Measurements from ENCODE around the gene PPP1R10.

The PPP1R10 gene

DNA sequence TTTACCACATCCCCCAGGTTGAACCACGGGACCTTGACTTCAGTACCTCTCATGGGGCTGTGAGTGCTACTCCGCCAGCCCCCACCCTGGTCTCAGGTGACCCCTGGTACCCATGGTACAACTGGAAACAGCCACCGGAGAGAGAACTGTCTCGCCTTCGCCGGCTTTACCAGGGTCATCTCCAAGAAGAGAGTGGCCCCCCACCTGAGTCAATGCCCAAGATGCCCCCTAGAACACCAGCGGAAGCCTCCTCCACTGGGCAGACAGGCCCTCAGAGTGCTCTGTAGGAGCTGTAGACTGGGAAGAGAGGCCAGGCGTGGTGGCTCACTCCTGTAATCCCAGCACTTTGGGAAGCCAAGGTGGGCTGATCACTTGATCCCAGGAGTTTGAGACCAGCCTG lies 8.5 kb upstream of the PPP1R10 start:
- DNase-seq: no peak

GRCh38 chr6:30619561-30619960 lies 2.5 kb upstream of the PPP1R10 start:
- DNase-seq: no peak

GRCh38 chr6:30618270-30618797 lies 1.3 kb upstream of the PPP1R10 start:
- no peak for DNase-seq

DNA sequence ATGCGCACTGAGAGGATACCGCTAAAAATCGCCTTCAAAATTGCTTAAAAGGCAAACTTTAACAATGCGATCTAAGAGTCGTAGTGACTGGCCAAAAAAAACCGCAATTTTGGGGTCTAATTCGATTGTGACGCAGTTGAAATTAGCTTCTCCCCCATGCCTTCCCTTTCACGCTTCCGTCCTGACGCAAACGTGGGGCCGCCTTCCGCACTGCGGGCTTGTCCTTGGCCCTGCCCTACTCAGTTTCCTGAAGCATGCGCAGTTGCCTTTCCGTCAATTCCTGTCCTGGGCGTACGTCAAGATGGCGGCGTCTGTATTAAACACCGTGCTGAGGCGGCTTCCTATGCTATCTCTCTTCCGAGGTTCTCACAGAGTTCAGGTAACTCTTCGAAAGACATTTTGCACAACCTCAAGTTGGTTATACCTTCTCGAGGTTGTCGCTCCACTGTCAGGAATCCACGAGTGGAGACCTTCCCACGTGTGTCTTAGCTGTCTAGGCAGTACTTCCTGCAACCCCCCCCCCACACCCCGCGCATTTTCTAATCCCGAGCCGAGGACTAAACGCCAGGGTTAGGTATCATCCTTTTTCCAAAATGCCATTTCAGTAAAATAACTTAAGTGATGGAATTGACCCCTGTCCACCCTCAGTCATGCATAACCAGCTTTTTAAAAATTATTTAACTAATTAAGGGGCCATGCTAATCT lies 674 bp upstream of the PPP1R10 start, which contains the start of gene MRPS18B:
Gene MRPS18B (plus strand): TSS at position 276 of the 705 bp plus-strand sequence. CDS start 26 bp downstream, at position 302.
- DNase-seq: peak; percentile 74 to 99 (median 96)

DNA sequence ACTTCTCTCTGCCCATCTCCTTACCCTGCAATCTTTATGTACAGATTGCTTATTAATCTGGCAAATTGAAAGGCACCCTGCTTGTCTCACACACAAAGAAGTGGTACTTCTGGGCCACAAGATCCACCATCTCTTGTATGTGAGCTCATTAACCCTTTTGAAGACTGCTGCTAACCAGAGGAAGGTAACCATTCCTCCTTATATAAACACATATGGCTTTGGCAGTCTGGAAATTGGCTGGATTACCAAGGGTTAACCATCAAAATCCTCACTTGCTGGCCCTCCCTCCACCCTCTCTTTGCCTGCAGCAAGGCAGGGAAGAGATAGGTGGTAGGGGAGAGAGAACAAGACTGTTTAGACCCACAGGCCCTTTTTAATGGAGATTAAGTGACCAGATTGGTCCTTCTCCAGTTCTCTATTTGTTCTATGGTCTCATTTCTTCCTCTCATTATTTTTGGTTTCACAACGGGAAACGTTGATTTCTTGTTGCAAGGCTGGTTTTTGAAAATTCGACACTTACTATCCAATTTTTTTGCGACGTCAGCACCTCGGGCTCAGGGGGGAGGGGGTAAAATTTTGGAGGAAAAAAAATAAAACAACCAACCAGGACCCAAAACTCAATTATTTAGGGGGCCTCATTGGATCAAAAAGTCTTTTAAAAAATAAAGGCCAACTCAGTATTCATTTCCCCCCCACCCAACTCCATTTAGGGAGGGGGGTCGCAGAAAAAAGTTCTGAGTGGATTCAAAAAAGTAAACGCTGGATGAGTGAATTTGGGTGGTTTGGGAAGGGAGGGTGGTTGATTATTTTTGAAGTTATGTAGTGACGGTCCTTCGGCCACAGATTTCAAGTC lies 859 bp downstream of the PPP1R10 start:
- peak in 6 of 56 donors; percentile 2 to 71 (median 6) for DNase-seq

- DNase-seq: peak in 23 of 56 donors; percentile 13 to 60 (median 30)
Measured at GRCh38 chr6:30615219-30615957, 1.7 kb downstream of the PPP1R10 start.

GRCh38 chr6:30614843-30615218 lies 2.2 kb downstream of the PPP1R10 start:
- peak in 55 of 56 donors; percentile 12 to 95 (median 79) for DNase-seq

DNA sequence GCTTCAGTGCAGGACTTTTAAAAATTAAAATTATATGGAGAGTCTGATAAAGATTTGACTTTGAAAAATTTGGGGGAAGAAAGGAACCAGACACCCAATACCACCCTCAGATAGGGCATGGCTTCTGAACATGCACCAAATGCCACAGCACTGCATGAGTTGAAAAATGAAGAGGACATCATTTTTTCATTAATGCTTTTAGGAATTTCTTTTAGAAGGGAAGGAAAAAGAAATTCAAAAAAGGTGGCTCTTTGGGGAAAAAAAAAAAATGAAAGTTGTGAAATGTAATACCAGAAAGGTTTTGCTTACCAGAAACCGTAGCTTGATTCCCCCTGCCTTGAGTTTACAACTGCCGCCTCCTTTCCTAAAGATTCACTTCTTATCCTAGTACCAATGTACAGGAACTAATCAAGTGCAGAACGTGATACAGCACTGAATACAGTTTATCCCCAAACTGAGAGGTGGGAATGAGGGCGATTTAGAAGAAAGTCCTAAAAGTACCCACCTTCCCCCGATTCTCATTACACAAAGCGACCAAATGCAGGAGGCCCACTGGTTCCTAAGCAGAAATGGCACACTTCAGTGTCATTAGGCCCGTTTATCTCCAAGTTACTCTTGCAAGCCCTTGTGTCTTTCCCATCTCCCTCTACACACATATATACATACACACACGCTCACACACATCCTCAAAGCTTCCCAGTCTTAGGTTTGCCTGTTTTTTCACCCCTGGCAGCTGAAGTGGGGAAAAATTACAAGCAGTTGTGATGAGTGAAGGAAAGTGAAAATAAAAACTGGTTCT lies 2.8 kb downstream of the PPP1R10 start:
- peak in 5 of 56 donors; percentile 10 to 43 (median 15) for DNase-seq

DNA sequence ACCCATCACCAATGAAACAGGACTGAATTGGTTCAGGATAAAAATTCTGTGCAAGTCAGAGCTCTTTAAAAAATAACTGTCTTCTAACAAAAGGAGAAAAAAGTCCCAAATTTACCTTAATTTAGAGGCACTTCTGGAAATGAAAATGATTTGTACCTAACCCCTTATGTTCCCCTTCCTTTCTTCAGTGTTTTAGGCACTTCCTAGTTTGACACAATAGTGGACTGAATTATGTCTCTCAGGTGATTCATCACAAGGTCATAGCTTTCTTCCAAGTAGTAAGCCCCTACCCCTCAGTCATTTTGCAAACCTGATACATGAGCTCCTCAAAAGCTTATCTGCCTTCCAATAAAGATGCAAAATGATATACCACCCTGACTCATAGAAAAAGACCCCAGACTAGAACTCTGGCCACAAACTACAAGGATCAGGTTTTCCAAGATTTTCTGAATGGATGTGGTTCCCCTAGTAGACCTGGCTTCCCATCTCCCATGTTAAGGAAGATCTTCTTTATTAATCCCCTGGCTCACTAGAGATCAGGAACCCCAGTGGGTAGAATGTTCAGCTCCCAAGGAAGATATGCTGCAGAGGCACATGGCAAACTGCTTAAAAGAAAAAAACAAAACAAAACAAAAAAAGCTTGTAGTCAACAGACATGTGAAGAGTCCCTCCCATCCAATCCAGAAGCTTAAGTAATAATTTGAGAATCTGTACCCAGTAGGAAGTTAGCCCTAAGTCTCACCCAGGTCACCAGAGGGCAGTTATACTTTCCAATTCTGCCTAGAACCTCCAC lies 3.6 kb downstream of the PPP1R10 start:
- DNase-seq: no peak

- no peak for DNase-seq
Measured at GRCh38 chr6:30612687-30613248, 4.3 kb downstream of the PPP1R10 start.

DNA sequence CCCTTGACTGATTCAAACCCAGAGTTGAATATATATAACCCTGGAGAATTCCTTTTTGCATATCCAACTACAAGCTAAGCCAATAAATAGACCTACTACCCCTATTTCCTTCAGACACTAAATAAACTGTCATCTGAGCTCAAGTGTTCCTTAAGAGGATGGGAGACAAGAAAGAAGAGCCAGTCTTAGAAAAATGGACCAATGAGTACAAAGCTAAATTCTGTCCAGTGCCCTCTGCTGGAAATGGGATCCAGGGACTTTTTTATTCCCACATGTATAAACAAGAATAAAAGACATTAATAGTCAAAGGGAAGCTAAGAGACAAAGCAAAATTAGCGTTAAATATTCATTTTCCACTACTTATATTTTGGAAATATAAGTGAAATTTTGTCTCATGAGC lies 4.8 kb downstream of the PPP1R10 start:
- no peak for DNase-seq

- no peak for DNase-seq
Measured at GRCh38 chr6:30611856-30612194, 5.2 kb downstream of the PPP1R10 start.

DNA sequence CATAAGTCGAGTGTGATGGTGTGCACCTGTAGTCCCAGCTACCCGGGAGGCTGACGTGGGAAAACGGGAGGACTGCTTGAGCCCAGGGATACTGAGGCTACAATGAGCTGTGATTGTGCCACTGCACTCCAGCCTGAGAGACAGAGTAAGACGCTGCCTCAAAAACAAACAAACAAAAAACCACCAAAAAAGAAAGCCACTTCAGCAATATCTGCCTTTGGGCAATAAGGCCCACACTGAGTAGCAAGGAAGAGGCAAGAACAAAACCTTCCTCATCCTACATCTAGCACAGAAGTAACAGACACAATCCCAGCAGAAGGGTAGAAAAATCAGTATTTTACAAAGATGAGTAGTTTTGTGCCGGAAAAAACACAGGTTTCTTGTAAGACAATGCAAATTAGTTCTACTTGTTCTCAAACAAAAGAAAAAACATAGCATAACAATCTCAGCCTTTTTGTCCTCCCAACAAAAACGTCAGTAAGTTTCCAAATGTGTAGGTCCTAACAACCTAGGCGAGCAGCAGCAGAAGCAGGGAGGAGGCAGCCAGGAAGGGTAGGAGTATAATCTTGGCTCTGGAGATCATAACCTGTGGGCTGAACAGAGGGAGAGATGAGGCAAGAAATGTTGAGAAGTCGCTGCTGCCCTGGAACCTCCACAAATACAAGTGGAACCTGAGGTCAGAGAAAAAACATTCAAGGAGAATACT lies 5.7 kb downstream of the PPP1R10 start:
- no peak for DNase-seq

DNA sequence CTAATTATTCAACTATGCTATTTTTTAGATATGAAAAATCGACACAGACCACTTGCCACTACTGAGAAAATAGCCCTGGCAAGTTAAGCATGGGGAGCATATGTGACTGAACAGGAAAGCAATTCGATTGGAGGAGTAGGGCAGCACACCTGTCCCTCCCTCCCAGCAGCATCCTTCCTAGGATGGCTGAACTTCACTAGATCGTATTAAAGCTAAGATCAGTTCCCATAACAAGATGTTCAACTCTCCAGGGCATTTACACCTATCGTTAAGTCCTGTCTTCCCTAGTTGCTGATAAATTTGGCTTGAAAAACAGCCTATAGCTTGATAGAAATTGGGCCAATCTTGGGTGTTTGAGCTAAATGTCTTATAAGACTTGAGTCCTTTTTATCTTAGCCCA lies 7.0 kb downstream of the PPP1R10 start:
- DNase-seq: no peak

DNA sequence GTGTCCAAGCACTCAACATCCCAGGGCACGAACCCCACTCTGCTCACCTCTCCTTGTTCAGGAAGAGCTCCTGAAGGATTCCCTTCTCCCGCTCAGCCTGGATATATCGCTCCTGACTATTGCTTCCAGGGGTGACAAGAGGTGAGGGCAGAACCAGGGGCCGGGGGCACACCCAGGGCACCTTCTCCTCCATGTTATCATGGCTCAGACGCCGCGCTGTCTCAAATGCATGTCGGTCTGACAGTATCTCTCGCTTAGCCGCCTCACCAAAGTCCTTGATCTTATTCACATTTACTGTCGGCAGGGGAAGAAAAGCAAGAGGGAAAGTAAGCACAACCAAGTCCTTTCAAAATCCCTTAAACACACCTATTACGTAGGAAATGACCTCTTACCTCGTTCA lies 13.1 kb downstream of the PPP1R10 start:
- no peak for DNase-seq

- peak in 1 of 56 donors; percentile 14 for DNase-seq
Measured at GRCh38 chr6:30601815-30602641, 15.0 kb downstream of the PPP1R10 start.

DNA sequence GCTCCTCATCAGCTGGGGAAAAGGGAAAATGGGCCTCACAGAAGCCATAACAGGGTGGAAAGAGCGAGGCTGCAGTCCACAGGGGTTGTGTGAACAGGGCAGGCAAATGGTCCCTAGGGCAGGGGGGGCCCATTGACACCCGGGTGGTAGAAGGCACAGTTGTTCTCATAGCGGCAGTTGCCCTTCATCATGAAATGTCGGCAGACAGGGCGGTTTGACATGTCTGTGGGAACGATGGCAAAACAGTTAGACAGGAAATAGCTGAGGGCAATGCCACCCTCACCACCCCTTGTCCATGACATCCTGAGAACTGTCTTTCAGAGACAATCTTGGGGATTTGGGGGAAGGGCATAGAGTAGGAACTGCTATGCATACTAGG lies 15.6 kb downstream of the PPP1R10 start:
- no peak for DNase-seq

DNA sequence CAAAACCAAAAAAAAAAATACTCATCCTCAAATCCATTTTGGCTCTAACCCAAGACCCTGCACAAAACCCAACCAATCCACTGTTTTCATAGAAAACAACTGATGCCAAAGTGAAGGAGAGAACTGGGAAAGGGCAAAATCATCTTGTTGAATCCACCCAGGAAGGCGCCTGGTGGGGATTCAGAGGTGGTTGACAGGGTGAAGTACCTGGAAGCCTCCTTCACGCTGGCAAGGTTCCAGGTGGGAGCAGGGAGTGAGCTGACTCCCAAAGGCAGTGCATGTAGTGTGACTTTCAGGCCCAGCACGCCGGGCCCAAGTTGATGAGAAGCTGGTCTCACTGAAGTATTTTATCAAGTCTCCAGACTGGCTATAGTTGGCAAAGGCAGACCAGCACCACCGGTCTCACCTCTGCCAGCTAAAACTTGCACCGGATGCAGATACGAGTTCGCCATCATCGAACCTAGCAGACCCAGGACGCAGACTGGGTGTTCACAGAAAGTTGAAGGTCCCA lies 16.5 kb downstream of the PPP1R10 start:
- peak in 10 of 56 donors; percentile 3 to 26 (median 14) for DNase-seq
